ENCODE data around the gene C1orf53.

- TF ChIP-seq ZNF121 (CRISPR knock-in tag; IDR thresholded peaks at IDR 0.05) (no peak), RELA (CRISPR knock-in tag; IDR thresholded peaks at IDR 0.05; ENCODE audit: borderline replicate concordance) (no peak), CTCF (IDR thresholded peaks at IDR 0.05) (no peak)
Measured at GRCh38 chr1:197907846-197908616, 5.6 kb downstream of the C1orf53 start.

Measured in WTC11 (cell line).